HepG2 (cell line): ENCODE measurements around the gene FAM72C. TPM values are rescaled to one million over a fixed set of nuclear protein-coding genes. Genes with fewer than 3 reads are reported as not detected.
"Not testable (repeated sequence)": the region's sequence is repeated elsewhere in the genome, so short reads cannot be mapped to it uniquely, and the experiment has no call there.

Experiments used
- ATAC-seq: fragments of 200-7000 bp; cut with Tn5 transposase; 3 replicates; pipeline ENCODE4 v1.9.1; 2020; ENCODE audit warnings: mild to moderate bottlenecking, moderate library complexity
- BruUV-seq: library from RNA; stranded (reverse); fragments of 400-500 nt; replicated peaks from 2 replicates; lab custom pipeline; 2021; lab: Mats Ljungman, UMichigan
- CTCF ChIA-PET: fragments of 300-600 bp; formaldehyde crosslinking; extraction: SDS; loops from one replicate; lab custom pipeline; 2021; ENCODE audit warnings: low total read pairs, inconsistent platforms, low intra/inter-chr PET ratio; lab: Yijun Ruan, JAX
- POLR2A ChIA-PET: fragments of 350-600 bp; sonication (Branson Sonifier 250); formaldehyde crosslinking; loops from one replicate; lab custom pipeline; 2020; ENCODE audit warnings: antibody characterized with exemption, inconsistent platforms; lab: Yijun Ruan, JAX
- DNase-seq: peaks from one replicate; pipeline ENCODE4 v3.0.0-alpha.2; 2015; ENCODE audit warnings: low spot score
- FAIRE-seq: peaks from 3 replicates; lab custom pipeline; 2011; peaks lifted over from hg19 to GRCh38; lab: Jason Lieb, UNC
- H2AFZ ChIP-seq: one replicate; pipeline ENCODE4 v1.6.1; 2011; ENCODE audit warnings: low read length, inconsistent platforms
- H3K27ac ChIP-seq: fragments of 300-600 bp; 3 replicates; pipeline ENCODE4 v1.8.0; 2011; ENCODE audit warnings: mixed run types, mild to moderate bottlenecking, mixed read lengths, low read length, inconsistent platforms; ENCODE audit not compliant: insufficient read depth; ENCODE audit errors: extremely low read length
- H3K27me3 ChIP-seq, 2 experiments: fragments of 200-600 bp in 1 of 2; 2 replicates in 1 of 2; 3 replicates in 1 of 2; pipeline versions ENCODE4 v1.6.0 to v1.8.0; 2011; ENCODE audit warnings: low read length in 2 of 2, mild to moderate bottlenecking in 2 of 2, moderate library complexity in 2 of 2, inconsistent platforms in 1 of 2; ENCODE audit not compliant: insufficient read depth in 2 of 2, control insufficient read depth in 1 of 2
- H3K36me3 ChIP-seq, 2 experiments: fragments of 200-600 bp in 1 of 2; replicated peaks in 1 of 2; 2 replicates in 1 of 2; 3 replicates in 1 of 2; pipeline versions ENCODE4 v1.5.1 to v1.8.0; 2011; ENCODE audit warnings: low read length in 2 of 2, inconsistent platforms in 1 of 2; ENCODE audit not compliant: insufficient read depth in 2 of 2, control insufficient read depth in 1 of 2
- H3K4me1 ChIP-seq: 2 replicates; pipeline ENCODE4 v1.5.1; 2012; ENCODE audit warnings: low read length, inconsistent platforms; ENCODE audit not compliant: insufficient read depth
- H3K4me2 ChIP-seq: 2 replicates; pipeline ENCODE4 v1.6.0; 2011; ENCODE audit warnings: low read depth, low read length, inconsistent platforms
- H3K4me3 ChIP-seq, 3 experiments: fragments of 200-600 bp in 1 of 3; sonication (generic), shearing (Covaris generic) in 1 of 3; replicated peaks in 1 of 3; 2 replicates each; pipeline ENCODE4 v1.5.1; 2011 to 2016; ENCODE audit warnings: low read length in 3 of 3, inconsistent platforms in 2 of 3, low read depth in 2 of 3, mild to moderate bottlenecking in 2 of 3, control low read depth in 1 of 3, mixed read lengths in 1 of 3; ENCODE audit not compliant: insufficient read depth in 1 of 3
- H3K79me2 ChIP-seq: one replicate; pipeline ENCODE4 v1.6.1; 2011; ENCODE audit warnings: low read length, inconsistent platforms; ENCODE audit not compliant: insufficient read depth
- H3K9ac ChIP-seq: 2 replicates; pipeline ENCODE4 v1.6.0; 2011; ENCODE audit warnings: mild to moderate bottlenecking, low read depth, low read length, inconsistent platforms; ENCODE audit not compliant: insufficient read depth
- H3K9me3 ChIP-seq: 2 replicates; pipeline ENCODE4 v1.5.1; 2012; ENCODE audit warnings: mild to moderate bottlenecking, low read length
- H4K20me1 ChIP-seq: 2 replicates; pipeline ENCODE4 v1.6.0; 2011; ENCODE audit warnings: inconsistent platforms, mild to moderate bottlenecking, low read length, moderate library complexity; ENCODE audit not compliant: insufficient read depth
- WGBS: methylation state at CpG from one replicate; pipeline ENCODE4 v1.1.6; 2017; ENCODE audit warnings: low lambda C conversion rate; 5-methylcytosine and 5-hydroxymethylcytosine counted together
- in situ Hi-C: cut with HindIII; loops from 2 replicates; pipeline ENCODE4 v1.10.0; 2017; ENCODE audit warnings: low pct_unique_long_range_greater_than_20kb; ENCODE audit not compliant: extremely low pct_ligation_motif_present
- intact Hi-C: fragments of 100-400 bp; cut with micrococcal nuclease; formaldehyde crosslinking; loops from one replicate; pipeline ENCODE4 v1.10.0; 2022; ENCODE audit not compliant: unreplicated experiment
- polyA plus RNA-seq, 8 experiments: library from polyadenylated mRNA; depleted of rRNA in 3 of 8; stranded (reverse) in 7 of 8; unstranded in 1 of 8; fragments of >200 nt; fragmentation: Illumina TruSeq in 4 of 8; extraction: Trizol in 4 of 8; gene quantifications; 2 replicates each; pipeline versions ENCODE4 v1.2.1 to v1.2.3, GENCODE V29; 2011 to 2016; ENCODE audit warnings: low read depth in 4 of 8, missing spikeins in 1 of 8, mixed read lengths in 1 of 8; ENCODE audit not compliant: insufficient read depth in 1 of 8
- total RNA-seq, 5 experiments: library from RNA; depleted of rRNA; stranded (reverse); fragments of >200 nt; fragmentation: Illumina TruSeq; extraction: Trizol; gene quantifications; 2 replicates each; pipeline ENCODE4 v1.2.3, GENCODE V29; 2016; ENCODE audit warnings: low read depth in 1 of 5

FAM72C gene
- total and polyA plus RNA-seq, 2 of the 13 experiments (the other 11 are each of a cell fraction or from before 2014, with no cell fraction given): 2.8 to 3.9 TPM

- POLR2A ChIA-PET, H3K4me2 ChIP-seq, DNase-seq, H3K27ac ChIP-seq, H3K9me3 ChIP-seq, H3K9ac ChIP-seq, ATAC-seq, intact Hi-C loops, FAIRE-seq, CTCF ChIA-PET, in situ Hi-C loops, H3K4me3 ChIP-seq, BruUV-seq, H2AFZ ChIP-seq, H3K79me2 ChIP-seq, H3K27me3 ChIP-seq, H3K36me3 ChIP-seq, H4K20me1 ChIP-seq, H3K4me1 ChIP-seq: not testable (repeated sequence)
- WGBS: no CpG with 5 or more reads among the region's 3 CpGs
Observed at GRCh38 chr1:144009410-144009809, 37.6 kb upstream of the FAM72C start.

GRCh38 chr1:144004259-144004658, 32.5 kb upstream of the FAM72C start:
- CTCF ChIA-PET, H3K36me3 ChIP-seq, POLR2A ChIA-PET, DNase-seq, in situ Hi-C loops, H3K79me2 ChIP-seq, FAIRE-seq, ATAC-seq, H3K9me3 ChIP-seq, H3K9ac ChIP-seq, BruUV-seq, H3K27ac ChIP-seq, H3K4me2 ChIP-seq, H3K4me1 ChIP-seq, intact Hi-C loops, H3K4me3 ChIP-seq, H4K20me1 ChIP-seq, H2AFZ ChIP-seq, H3K27me3 ChIP-seq: not testable (repeated sequence)
- no CpG with 5 or more reads among the region's 1 CpG for WGBS

DNA sequence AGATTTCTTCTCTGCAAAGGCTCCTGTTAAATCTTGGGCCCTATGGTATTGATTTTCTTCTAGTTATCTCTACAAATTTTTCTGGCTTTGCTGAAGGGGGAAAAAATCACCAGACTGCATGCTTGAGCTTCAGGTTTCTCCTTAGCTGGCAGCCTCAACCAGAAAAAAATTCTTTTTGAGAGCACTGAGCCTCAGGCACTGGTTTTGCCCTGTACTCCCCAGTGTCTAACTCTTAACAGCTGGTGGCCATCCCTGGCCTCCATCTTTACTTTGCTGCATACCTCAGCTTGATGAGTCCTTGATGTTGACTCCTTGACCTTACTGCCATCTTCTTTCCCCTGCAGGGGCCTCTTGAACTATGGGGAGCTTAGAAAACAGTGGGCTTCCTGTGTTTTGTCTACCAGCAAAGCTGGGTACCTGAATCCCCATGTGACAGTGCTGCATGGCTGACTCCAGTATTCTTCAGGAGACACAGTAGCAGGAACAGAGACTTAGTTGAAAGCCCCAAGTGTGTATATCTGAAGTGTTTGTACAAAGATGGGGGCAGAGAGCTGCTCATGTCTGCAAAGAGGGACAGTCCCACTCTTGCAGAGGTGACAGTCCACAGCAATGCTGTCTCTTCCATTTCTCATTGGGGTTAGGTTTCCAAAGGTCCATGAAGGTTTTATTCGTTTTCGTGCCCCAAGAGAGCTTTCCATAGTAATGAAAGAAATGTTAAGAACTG, 31.7 kb upstream of the FAM72C start:
- H3K4me3 ChIP-seq, H3K4me2 ChIP-seq, H3K9ac ChIP-seq, POLR2A ChIA-PET, intact Hi-C loops, H3K36me3 ChIP-seq, ATAC-seq, BruUV-seq, H3K9me3 ChIP-seq, FAIRE-seq, CTCF ChIA-PET, H3K27me3 ChIP-seq, H2AFZ ChIP-seq, H3K4me1 ChIP-seq, in situ Hi-C loops, H3K27ac ChIP-seq, DNase-seq, H4K20me1 ChIP-seq, H3K79me2 ChIP-seq: not testable (repeated sequence)
- 62% methylated on average over 2 of the region's 2 CpGs for whole genome bisulfite sequencing
